Heart left ventricle (tissue), 13 donors: ENCODE results near the gene ITPR2.

ENCODE experiments used
- POLR2A ChIP-seq, 2 donors: fragments of 450-650 bp; IDR thresholded peaks; one replicate each; pipeline ENCODE4 v1.6.1; 2017; ENCODE audit warnings: antibody characterized with exemption in 2 of 2, mild to moderate bottlenecking in 2 of 2, moderate library complexity in 2 of 2
- TF ChIP-seq, protein P1 (sequence below), 12 donors: fragments of 200-600 bp; sonication (generic) in 4 of 12; IDR thresholded peaks; one replicate each; pipeline versions ENCODE4 v1.5.0 to v1.8.0; 2018 to 2022; ENCODE audit warnings: antibody characterized with exemption in 12 of 12, mild to moderate bottlenecking in 5 of 12
- donor health status: ischemic (EF 13 %, LVEDD 7.1; RV severe dilation, severe dysfunction).
- donor health status: DM: no; HTN: yes; CAD: no.
- donor health status: DM: no; HTN: no; CAD: no.
- donor health status: ischemic (EF 25% LVEDD 6.9; RV normal size, moderate dysfunction).
- donor health status: ischemic (EF 25% LVEDD 5.7; RV mildly dilated, moderate dysfunction).
- donor health status: ischemic (EF 35%, LVEDD 5.7; RV mildly dilated, moderate dysfunction).
- donor health status: nonischemic (EF 11% LVEDD 7.7; RV severe dilation, severe dysfunction).
- donor health status: DM: yes; HTN: yes; CAD: no.
- donor health status: PGD.
- donor health status: ischemic (EF 29% LVEDD 5.4; RV normal size, mild dysfunction).
- donor health status: nonischemic (EF 23%, LVEDD 6.1; RV moderate dilation, normal function).

DNA sequence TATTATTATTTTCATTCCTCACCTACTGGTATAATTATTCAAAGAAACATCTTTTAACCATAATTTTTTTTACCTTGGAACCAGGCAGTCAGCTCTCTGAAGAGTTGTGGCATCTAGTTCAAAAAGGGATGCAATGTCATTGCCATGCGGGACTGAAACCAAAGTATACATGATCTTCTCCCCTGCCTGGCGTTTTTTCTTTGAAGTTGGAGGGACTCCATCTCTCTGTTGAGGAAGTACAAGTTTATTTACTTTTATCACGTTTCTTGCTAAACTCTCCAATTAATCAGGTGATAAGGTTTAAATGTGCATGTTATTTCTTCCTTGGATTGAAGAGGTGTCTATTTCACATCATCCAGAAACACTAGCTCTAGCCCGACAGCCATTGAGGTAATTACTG is 146.6 kb downstream of the ITPR2 start:
- TF ChIP-seq, protein P1, sequence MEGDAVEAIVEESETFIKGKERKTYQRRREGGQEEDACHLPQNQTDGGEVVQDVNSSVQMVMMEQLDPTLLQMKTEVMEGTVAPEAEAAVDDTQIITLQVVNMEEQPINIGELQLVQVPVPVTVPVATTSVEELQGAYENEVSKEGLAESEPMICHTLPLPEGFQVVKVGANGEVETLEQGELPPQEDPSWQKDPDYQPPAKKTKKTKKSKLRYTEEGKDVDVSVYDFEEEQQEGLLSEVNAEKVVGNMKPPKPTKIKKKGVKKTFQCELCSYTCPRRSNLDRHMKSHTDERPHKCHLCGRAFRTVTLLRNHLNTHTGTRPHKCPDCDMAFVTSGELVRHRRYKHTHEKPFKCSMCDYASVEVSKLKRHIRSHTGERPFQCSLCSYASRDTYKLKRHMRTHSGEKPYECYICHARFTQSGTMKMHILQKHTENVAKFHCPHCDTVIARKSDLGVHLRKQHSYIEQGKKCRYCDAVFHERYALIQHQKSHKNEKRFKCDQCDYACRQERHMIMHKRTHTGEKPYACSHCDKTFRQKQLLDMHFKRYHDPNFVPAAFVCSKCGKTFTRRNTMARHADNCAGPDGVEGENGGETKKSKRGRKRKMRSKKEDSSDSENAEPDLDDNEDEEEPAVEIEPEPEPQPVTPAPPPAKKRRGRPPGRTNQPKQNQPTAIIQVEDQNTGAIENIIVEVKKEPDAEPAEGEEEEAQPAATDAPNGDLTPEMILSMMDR (IDR thresholded peaks at IDR 0.05) = no peak
- no peak for TF ChIP-seq POLR2A (IDR thresholded peaks at IDR 0.05)
